ENCODE measurements around the gene RFXANK.
A peak's percentile ranks its signal among the peaks of the same experiment; 100 is the strongest.
"Not testable (repeated sequence)": the region's sequence is repeated elsewhere in the genome, so short reads cannot be mapped to it uniquely, and the experiment has no call there.

The RFXANK gene

DNA sequence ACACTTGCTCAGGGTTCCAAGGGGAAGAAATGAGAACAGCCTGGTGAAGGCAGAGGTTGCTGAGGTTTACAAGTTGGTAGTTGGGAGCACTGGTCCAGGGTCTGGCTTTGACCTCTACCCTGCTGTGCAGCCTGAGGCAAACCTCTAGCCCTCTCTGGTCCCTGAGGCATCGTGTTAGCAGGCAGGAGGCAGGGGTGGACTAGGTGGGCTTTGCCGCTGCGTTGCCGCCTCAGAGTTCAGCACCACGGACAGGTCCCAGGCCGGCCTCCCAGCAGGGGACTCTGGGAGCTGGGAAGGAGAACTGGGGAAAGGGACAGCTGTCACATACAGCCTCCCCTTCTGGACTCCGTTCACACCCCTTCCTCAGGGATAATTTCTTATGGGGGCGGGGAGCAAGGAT lies 22.8 kb downstream of the RFXANK start:
- peak; percentile 30 for DNase-seq (ENCODE audit: low read depth)

DNA sequence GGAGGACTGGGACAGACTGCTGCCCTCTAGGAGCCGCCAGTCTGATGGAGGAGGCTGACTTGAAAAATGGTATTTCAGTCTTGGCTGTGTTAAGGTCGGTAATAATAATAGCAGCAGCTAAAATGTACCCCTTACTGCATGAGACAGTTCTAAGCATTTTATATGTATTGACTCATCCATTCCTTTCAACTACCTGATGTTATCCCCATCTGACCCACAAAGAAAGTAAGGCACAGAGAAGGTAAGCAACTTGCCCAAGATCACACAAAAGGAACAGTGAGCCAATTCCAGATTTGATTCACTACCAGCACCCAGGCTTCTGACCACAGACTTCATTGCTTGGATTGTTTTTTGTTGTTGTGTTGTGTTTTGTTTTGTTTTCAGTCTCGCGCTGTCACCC lies 23.7 kb downstream of the RFXANK start:
- TF ChIP-seq, protein P1, sequence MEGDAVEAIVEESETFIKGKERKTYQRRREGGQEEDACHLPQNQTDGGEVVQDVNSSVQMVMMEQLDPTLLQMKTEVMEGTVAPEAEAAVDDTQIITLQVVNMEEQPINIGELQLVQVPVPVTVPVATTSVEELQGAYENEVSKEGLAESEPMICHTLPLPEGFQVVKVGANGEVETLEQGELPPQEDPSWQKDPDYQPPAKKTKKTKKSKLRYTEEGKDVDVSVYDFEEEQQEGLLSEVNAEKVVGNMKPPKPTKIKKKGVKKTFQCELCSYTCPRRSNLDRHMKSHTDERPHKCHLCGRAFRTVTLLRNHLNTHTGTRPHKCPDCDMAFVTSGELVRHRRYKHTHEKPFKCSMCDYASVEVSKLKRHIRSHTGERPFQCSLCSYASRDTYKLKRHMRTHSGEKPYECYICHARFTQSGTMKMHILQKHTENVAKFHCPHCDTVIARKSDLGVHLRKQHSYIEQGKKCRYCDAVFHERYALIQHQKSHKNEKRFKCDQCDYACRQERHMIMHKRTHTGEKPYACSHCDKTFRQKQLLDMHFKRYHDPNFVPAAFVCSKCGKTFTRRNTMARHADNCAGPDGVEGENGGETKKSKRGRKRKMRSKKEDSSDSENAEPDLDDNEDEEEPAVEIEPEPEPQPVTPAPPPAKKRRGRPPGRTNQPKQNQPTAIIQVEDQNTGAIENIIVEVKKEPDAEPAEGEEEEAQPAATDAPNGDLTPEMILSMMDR (conservative IDR thresholded peaks at IDR 0.05; ENCODE audit: control insufficient read depth, insufficient read depth, low read depth, low read length), result no peak
- H3K4me3 ChIP-seq (ENCODE audit: control insufficient read depth, low read depth, low read length), result no peak overlapping the region
- DNase-seq (ENCODE audit: low read depth), result no peak

More for the DNA sequence above, 22.8 kb downstream of the RFXANK start:
- TF ChIP-seq, protein P1 (conservative IDR thresholded peaks at IDR 0.05; ENCODE audit: control insufficient read depth, insufficient read depth, low read depth, low read length), result no peak
- no peak overlapping the region for H3K4me3 ChIP-seq (ENCODE audit: control insufficient read depth, low read depth, low read length)

DNA sequence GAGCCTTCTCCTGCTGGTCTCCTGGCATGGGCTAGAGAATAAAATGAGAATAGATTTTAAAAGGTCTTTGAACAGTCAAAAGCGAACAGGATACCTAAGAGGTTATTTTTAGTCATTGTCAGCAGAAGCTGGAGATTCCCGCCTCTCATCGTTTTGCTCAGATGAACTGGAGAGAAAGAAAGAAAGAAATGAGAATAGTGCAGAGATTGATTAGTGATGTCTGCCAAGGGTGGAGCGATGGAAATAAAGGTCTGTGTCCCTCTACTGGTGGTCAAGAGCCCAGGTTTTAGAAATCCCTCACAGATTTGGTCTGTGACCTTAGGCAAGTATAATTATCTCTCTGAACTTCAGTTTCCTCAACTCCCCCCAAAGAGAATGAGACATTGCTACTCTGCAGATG lies 25.0 kb downstream of the RFXANK start:
- TF ChIP-seq, protein P1 (conservative IDR thresholded peaks at IDR 0.05; ENCODE audit: control insufficient read depth, insufficient read depth, low read depth, low read length), result peak; percentile 21
- H3K4me3 ChIP-seq (ENCODE audit: control insufficient read depth, low read depth, low read length), result no peak overlapping the region
- DNase-seq (ENCODE audit: low read depth), result peak; percentile 41

DNA sequence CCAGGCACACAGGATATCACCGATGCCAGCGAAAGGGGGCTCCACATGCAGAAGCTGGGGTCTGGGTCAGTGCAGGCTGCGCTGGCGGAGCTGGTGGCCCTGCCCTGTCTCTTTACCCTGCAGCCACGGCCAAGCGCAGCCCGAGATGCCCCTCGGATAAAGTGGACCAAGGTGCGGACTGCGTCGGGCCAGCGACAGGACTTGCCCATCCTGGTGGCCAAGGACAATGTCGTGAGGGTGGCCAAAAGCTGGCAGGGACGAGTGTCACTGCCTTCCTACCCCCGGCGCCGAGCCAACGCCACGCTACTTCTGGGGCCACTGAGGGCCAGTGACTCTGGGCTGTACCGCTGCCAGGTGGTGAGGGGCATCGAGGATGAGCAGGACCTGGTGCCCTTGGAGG lies 26.9 kb downstream of the RFXANK start:
- TF ChIP-seq, protein P1 (conservative IDR thresholded peaks at IDR 0.05; ENCODE audit: control insufficient read depth, insufficient read depth, low read depth, low read length), result no peak
- DNase-seq (ENCODE audit: low read depth), result no peak

DNA sequence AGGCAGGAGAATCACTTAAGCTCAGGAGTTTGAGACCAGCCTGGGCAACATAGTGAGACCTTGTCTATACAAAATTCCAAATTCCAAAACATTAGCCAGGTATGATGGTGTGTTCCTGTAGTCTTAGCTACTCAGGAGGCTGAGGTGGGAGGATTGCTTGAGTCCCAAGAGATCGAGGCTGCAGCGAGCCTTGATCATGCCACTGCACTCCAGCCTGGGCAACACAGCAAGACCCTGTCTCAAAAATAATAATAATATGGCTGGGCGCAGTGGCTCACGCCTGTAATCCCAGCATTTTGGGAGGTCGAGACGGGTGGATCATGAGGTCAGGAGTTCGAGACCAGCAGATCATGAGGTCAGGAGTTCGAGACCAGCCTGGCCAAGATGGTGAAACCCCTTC lies 28.9 kb downstream of the RFXANK start:
- H3K4me3 ChIP-seq (ENCODE audit: control insufficient read depth, low read depth, low read length); DNase-seq (ENCODE audit: low read depth): not testable (repeated sequence)

More for the DNA sequence above, 26.9 kb downstream of the RFXANK start:
- no peak overlapping the region for H3K4me3 ChIP-seq (ENCODE audit: control insufficient read depth, low read depth, low read length)

DNA sequence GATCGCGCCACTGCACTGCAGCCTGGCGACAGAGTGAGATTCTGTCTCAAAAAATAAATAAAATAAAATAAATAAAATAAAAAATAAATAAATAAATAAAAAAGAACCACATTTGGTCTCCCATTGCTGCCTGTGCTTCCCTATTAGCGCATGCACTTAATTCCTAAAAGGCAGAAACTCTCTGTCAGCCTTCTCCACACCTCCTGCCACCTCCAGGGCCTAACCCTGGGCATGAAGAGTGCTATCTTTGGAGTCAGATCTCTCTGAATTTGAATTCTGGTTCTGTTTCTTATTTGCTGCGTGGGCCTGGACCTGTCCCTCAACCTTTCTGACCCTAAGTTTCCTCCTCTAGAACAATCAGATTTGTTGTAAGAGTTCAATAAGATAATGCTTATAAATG lies 31.0 kb downstream of the RFXANK start:
- DNase-seq (ENCODE audit: low read depth), result no peak
- no peak overlapping the region for H3K4me3 ChIP-seq (ENCODE audit: control insufficient read depth, low read depth, low read length)
- TF ChIP-seq, protein P1 (conservative IDR thresholded peaks at IDR 0.05; ENCODE audit: control insufficient read depth, insufficient read depth, low read depth, low read length), result no peak

DNA sequence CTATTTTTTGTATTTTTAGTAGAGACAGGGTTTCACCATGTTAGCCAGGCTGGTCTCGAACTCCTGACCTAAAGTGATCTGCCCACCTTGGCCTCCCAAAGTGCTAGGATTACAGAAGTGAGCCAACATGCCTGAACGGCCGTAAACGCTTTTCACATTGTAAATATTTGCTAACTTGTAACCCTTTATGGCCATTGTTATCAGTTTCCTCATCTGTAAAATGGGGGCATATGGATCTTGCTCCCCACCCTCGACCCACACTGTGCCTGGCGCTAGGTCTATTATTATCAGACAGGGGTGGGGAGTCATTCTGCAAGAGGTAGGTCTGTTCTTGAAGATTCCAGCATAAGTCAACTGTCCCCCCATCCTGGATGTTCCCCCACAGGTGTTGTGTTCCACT lies 31.6 kb downstream of the RFXANK start:
- TF ChIP-seq, protein P1 (conservative IDR thresholded peaks at IDR 0.05; ENCODE audit: control insufficient read depth, insufficient read depth, low read depth, low read length), result no peak
- H3K4me3 ChIP-seq (ENCODE audit: control insufficient read depth, low read depth, low read length), result no peak overlapping the region
- DNase-seq (ENCODE audit: low read depth), result no peak
